GM19468 (cell line): ENCODE measurements around the gene TMEM117.

ENCODE experiments used
- ATAC-seq: cut with Tn5 transposase; IDR thresholded peaks from one replicate; pipeline ENCODE4 v1.9.1; 2021; ENCODE audit warnings: mild to moderate bottlenecking, moderate library complexity, moderate number of reproducible peaks; ENCODE audit not compliant: unreplicated experiment; ENCODE audit errors: extremely low read depth

The TMEM117 gene

GRCh38 chr12:43835656-43836474 is at the start of gene TMEM117:
TSS of gene TMEM117 (plus strand) at chr12:43836081.
- peak; percentile 83 for ATAC-seq

GRCh38 chr12:43786899-43787693 is 48.8 kb upstream of the TMEM117 start:
- no peak for ATAC-seq

GRCh38 chr12:43789941-43790340 is 45.9 kb upstream of the TMEM117 start:
- ATAC-seq, result no peak

GRCh38 chr12:43795716-43796280 is 40.1 kb upstream of the TMEM117 start:
- no peak for ATAC-seq

- ATAC-seq, result no peak
Measured at GRCh38 chr12:43797561-43798217, 38.2 kb upstream of the TMEM117 start.

GRCh38 chr12:43805149-43805859 is 30.6 kb upstream of the TMEM117 start:
- ATAC-seq, result no peak

- ATAC-seq, result peak; percentile 83
Measured at GRCh38 chr12:43805860-43806736, 29.8 kb upstream of the TMEM117 start, which contains the start of gene TWF1. TSS of gene TWF1 (minus strand) at chr12:43806317. CDS start at chr12:43806245, 72 bp downstream.

- no peak for ATAC-seq
Measured at GRCh38 chr12:43806737-43807072, 29.2 kb upstream of the TMEM117 start.

GRCh38 chr12:43807386-43807785 is 28.5 kb upstream of the TMEM117 start:
- ATAC-seq, result no peak

GRCh38 chr12:43812057-43812456 is 23.8 kb upstream of the TMEM117 start:
- ATAC-seq, result no peak

GRCh38 chr12:43812926-43813325 is 23.0 kb upstream of the TMEM117 start:
- no peak for ATAC-seq

GRCh38 chr12:43815416-43815815 is 20.5 kb upstream of the TMEM117 start:
- ATAC-seq, result no peak

- ATAC-seq, result no peak
Measured at GRCh38 chr12:43816168-43816567, 19.7 kb upstream of the TMEM117 start.

- ATAC-seq, result no peak
Measured at GRCh38 chr12:43824207-43824775, 11.6 kb upstream of the TMEM117 start.

GRCh38 chr12:43826681-43827080 is 9.2 kb upstream of the TMEM117 start:
- ATAC-seq, result no peak

GRCh38 chr12:43827093-43827492 is 8.8 kb upstream of the TMEM117 start:
- ATAC-seq, result no peak

- ATAC-seq, result no peak
Measured at GRCh38 chr12:43832463-43833168, 3.3 kb upstream of the TMEM117 start.

- no peak for ATAC-seq
Measured at GRCh38 chr12:43835264-43835655, 621 bp upstream of the TMEM117 start.
